Esophagus (tissue), 2 donors: ENCODE results near the gene MAN2A1. TPM values are rescaled to one million over a fixed set of nuclear protein-coding genes. Genes with fewer than 3 reads are reported as not detected.

Experiments
- H3K27ac ChIP-seq, 2 donors: one replicate each; pipeline ENCODE4 v1.5.1; 2013; ENCODE audit warnings: low read depth in 2 of 2, mild to moderate bottlenecking in 2 of 2, inconsistent platforms in 1 of 2, low read length in 1 of 2, moderate library complexity in 1 of 2
- H3K27me3 ChIP-seq, 2 donors: one replicate each; pipeline ENCODE4 v1.6.1; 2013; ENCODE audit warnings: low read length in 2 of 2, control low read depth in 1 of 2, mild to moderate bottlenecking in 1 of 2; ENCODE audit not compliant: insufficient read depth in 2 of 2, control insufficient read depth in 1 of 2
- H3K36me3 ChIP-seq, 2 donors: one replicate each; pipeline ENCODE4 v1.6.1; 2013; ENCODE audit warnings: low read length in 1 of 2; ENCODE audit not compliant: control insufficient read depth in 2 of 2, insufficient read depth in 2 of 2
- H3K4me1 ChIP-seq, 2 donors: one replicate each; pipeline ENCODE4 v1.6.1; 2013; ENCODE audit warnings: low read length in 1 of 2; ENCODE audit not compliant: control insufficient read depth in 2 of 2, insufficient read depth in 2 of 2
- H3K4me3 ChIP-seq, 2 donors: one replicate each; pipeline ENCODE4 v1.5.1; 2013; ENCODE audit warnings: low read length in 2 of 2, mild to moderate bottlenecking in 2 of 2, low read depth in 1 of 2, moderate library complexity in 1 of 2
- H3K9me3 ChIP-seq, 2 donors: one replicate each; pipeline ENCODE4 v1.6.1; 2013; ENCODE audit warnings: mild to moderate bottlenecking in 2 of 2, low read depth in 1 of 2, low read length in 1 of 2, moderate library complexity in 1 of 2; ENCODE audit not compliant: control insufficient read depth in 2 of 2, insufficient read depth in 1 of 2
- WGBS, 2 donors: extraction: QIAGEN DNeasy Blood & Tissue Kit; methylation state at CpG; one replicate each; pipeline ENCODE4 v1.1.7; 2013; 5-methylcytosine and 5-hydroxymethylcytosine counted together
- polyA plus RNA-seq, 2 donors: library from polyadenylated mRNA; stranded (reverse); fragments of 200-250 nt; gene quantifications; one replicate each; pipeline ENCODE4 v1.2.3, GENCODE V29; 2013
- donor health status: healthy with polysubstance abuse.
- donor health status: Bipolar disorder and iron deficiency.

The MAN2A1 gene
- polyA plus RNA-seq, 2 donors, result 4.9 to 6.5 TPM

DNA sequence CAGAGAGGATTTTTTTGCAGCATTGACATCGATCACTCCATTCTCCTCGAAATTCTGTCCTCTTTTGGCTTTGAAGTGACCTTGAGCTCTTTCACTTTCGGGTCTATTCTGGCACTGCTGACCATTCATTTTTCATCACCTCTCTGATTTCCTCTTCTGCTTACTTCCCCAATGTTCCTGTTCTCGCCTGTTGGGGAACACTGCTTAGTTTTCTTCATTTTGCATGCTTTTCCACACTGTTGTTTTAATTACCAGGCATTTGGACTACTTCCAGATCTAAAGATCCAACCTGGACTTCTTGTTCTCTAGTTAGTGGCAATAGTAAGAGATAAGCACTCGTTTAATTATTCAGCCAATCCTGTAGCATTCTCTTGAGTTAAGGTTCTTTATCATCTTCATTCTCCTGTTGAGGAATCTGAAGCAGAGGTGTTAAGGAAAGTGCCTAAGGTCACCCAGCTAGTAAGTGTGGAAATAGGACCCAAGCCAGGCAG lies 53.4 kb downstream of the MAN2A1 start:
- H3K27me3 ChIP-seq, result no peaks in the 10 kb centered on the region
- 81 to 82% methylated on average over 5 of the region's 5 CpGs for WGBS, 2 donors
- no peaks in the 10 kb centered on the region for H3K9me3 ChIP-seq
- H3K4me1 ChIP-seq, result peaks cover 0 to 4% of the 10 kb centered on the region in 2 donors
- H3K27ac ChIP-seq, result no peak overlapping the region
- H3K4me3 ChIP-seq, result no peak overlapping the region
- H3K36me3 ChIP-seq, result no peaks in the 10 kb centered on the region

GRCh38 chr5:109743770-109744212 lies 54.1 kb downstream of the MAN2A1 start:
- WGBS, 2 donors, result 61 to 64% methylated on average over 3 of the region's 3 CpGs
- H3K9me3 ChIP-seq, result no peaks in the 10 kb centered on the region
- H3K36me3 ChIP-seq, result no peaks in the 10 kb centered on the region
- H3K27ac ChIP-seq, result no peak overlapping the region
- no peak overlapping the region for H3K4me3 ChIP-seq
- H3K4me1 ChIP-seq, result peaks cover 0 to 4% of the 10 kb centered on the region in 2 donors
- no peaks in the 10 kb centered on the region for H3K27me3 ChIP-seq

GRCh38 chr5:109744261-109744660 lies 54.5 kb downstream of the MAN2A1 start:
- no peaks in the 10 kb centered on the region for H3K36me3 ChIP-seq
- no peak overlapping the region for H3K27ac ChIP-seq
- H3K9me3 ChIP-seq, result no peaks in the 10 kb centered on the region
- WGBS, 2 donors, result 93 to 98% methylated on average over 2 of the region's 2 CpGs
- no peak overlapping the region for H3K4me3 ChIP-seq
- no peaks in the 10 kb centered on the region for H3K27me3 ChIP-seq
- peaks cover 0 to 4% of the 10 kb centered on the region in 2 donors for H3K4me1 ChIP-seq

GRCh38 chr5:109748546-109748945 lies 58.8 kb downstream of the MAN2A1 start:
- Histone ChIP-seq H3K9me3 (no peaks in the 10 kb centered on the region), H3K27me3 (no peaks in the 10 kb centered on the region), H3K4me1 (no peaks in the 10 kb centered on the region), H3K4me3 (no peak overlapping the region), H3K27ac (no peak overlapping the region), H3K36me3 (no peaks in the 10 kb centered on the region)

DNA sequence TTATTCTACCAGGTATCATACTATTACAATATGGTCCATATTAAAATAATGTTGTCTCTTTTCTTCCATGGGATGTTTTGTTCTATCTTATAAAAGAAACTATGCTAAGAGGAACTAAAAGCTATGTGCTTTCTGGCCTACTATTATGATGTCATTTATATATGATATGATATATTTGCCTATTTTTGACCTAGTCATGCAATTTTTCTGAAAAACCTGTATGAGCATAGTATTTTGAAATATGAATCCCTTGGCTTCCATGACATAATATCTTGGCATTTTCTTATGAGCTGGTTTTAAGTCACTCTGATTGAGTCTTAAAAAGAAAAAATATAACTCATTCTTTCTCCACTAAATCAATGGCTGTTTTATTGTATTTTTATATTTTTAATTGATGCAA lies 60.7 kb downstream of the MAN2A1 start:
- H3K27me3 ChIP-seq, result no peaks in the 10 kb centered on the region
- H3K4me1 ChIP-seq, result no peaks in the 10 kb centered on the region
- no peak overlapping the region for H3K27ac ChIP-seq
- no peaks in the 10 kb centered on the region for H3K36me3 ChIP-seq
- no peak overlapping the region for H3K4me3 ChIP-seq
- H3K9me3 ChIP-seq, result no peaks in the 10 kb centered on the region

DNA sequence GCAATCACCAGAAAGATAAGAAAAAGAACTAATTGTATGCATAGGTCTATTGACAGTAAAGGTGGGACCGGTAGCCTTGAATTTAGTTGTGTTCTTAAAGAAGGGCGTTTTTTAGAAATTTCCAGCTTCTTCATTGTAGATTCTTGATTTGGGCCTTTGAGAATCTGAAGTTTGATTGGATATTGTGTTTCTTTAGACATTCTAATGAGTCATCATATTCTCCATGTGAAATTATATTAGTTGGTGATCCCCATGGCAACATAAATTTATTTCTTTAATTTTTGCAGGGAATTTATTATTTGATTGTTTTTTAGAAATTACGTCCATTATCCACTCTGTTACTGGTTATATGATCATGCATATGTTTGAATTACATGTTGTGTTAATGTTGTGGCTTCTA lies 63.6 kb downstream of the MAN2A1 start:
- no peaks in the 10 kb centered on the region for H3K27me3 ChIP-seq
- H3K36me3 ChIP-seq, result peaks cover 0 to 3% of the 10 kb centered on the region in 2 donors
- no peak overlapping the region for H3K4me3 ChIP-seq
- WGBS, 2 donors, result 87 to 98% methylated on average over 3 of the region's 3 CpGs
- H3K9me3 ChIP-seq, result no peaks in the 10 kb centered on the region
- no peak overlapping the region for H3K27ac ChIP-seq
- H3K4me1 ChIP-seq, result no peaks in the 10 kb centered on the region

- peaks cover 0 to 3% of the 10 kb centered on the region in 2 donors for H3K36me3 ChIP-seq
- no peak overlapping the region for H3K4me3 ChIP-seq
- H3K27me3 ChIP-seq, result no peaks in the 10 kb centered on the region
- H3K9me3 ChIP-seq, result no peaks in the 10 kb centered on the region
- no peak overlapping the region for H3K27ac ChIP-seq
- no peaks in the 10 kb centered on the region for H3K4me1 ChIP-seq
Observed at GRCh38 chr5:109754319-109754718, 64.6 kb downstream of the MAN2A1 start.

DNA sequence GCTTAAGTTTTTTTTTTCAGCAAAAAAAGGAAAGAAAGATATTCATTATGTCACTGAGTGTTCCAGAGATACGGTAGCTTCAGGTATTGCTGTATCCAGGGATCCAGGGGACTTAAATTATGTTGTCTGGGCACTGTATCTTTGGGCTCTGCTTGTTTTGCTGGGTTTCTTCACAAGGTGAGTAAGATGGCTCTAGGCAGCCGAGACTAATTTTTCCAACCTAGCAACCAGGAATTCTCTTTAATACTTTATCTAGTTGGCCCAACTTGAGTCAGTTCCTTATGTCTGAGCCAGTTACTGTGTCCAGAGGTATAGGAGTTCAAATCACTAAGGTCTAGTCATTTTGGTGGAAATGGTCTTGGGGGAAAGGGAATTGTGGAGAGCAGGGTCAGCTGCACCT lies 66.0 kb downstream of the MAN2A1 start:
- no peaks in the 10 kb centered on the region for H3K27me3 ChIP-seq
- no peak overlapping the region for H3K4me3 ChIP-seq
- no peak overlapping the region for H3K27ac ChIP-seq
- H3K36me3 ChIP-seq, result peaks cover 0 to 3% of the 10 kb centered on the region in 2 donors
- no peaks in the 10 kb centered on the region for H3K9me3 ChIP-seq
- H3K4me1 ChIP-seq, result no peaks in the 10 kb centered on the region
- 50% methylated on average over 2 of the region's 2 CpGs for WGBS, 2 donors

- Histone ChIP-seq H3K9me3 (no peaks in the 10 kb centered on the region), H3K27ac (no peak overlapping the region)
- 80 to 84% methylated on average over 6 of the region's 6 CpGs for WGBS, 2 donors
Observed at GRCh38 chr5:109756543-109757185, 66.9 kb downstream of the MAN2A1 start.

GRCh38 chr5:109757490-109757889 lies 67.8 kb downstream of the MAN2A1 start:
- no peak overlapping the region for H3K27ac ChIP-seq
- H3K9me3 ChIP-seq, result peaks cover 0 to 3% of the 10 kb centered on the region in 2 donors
- H3K4me1 ChIP-seq, result no peaks in the 10 kb centered on the region

More at GRCh38 chr5:109756543-109757185, 66.9 kb downstream of the MAN2A1 start:
- no peaks in the 10 kb centered on the region for H3K27me3 ChIP-seq
- H3K4me1 ChIP-seq, result no peaks in the 10 kb centered on the region
- peaks cover 0 to 3% of the 10 kb centered on the region in 2 donors for H3K36me3 ChIP-seq
- H3K4me3 ChIP-seq, result no peak overlapping the region

More at GRCh38 chr5:109757490-109757889, 67.8 kb downstream of the MAN2A1 start:
- peaks cover 0 to 3% of the 10 kb centered on the region in 2 donors for H3K36me3 ChIP-seq
- no peaks in the 10 kb centered on the region for H3K27me3 ChIP-seq
- H3K4me3 ChIP-seq, result no peak overlapping the region
